Measurements from ENCODE around the gene TAF5L. TPM values are rescaled to one million over a fixed set of nuclear protein-coding genes. Genes with fewer than 3 reads are reported as not detected.
A peak's percentile ranks its signal among the peaks of the same experiment; 100 is the strongest.

The TAF5L gene
- total and polyA plus RNA-seq, 2 of the 8 experiments (the other 6 are each of a cell fraction or from before 2014, with no cell fraction given), result 17.7 to 23.3 TPM

DNA sequence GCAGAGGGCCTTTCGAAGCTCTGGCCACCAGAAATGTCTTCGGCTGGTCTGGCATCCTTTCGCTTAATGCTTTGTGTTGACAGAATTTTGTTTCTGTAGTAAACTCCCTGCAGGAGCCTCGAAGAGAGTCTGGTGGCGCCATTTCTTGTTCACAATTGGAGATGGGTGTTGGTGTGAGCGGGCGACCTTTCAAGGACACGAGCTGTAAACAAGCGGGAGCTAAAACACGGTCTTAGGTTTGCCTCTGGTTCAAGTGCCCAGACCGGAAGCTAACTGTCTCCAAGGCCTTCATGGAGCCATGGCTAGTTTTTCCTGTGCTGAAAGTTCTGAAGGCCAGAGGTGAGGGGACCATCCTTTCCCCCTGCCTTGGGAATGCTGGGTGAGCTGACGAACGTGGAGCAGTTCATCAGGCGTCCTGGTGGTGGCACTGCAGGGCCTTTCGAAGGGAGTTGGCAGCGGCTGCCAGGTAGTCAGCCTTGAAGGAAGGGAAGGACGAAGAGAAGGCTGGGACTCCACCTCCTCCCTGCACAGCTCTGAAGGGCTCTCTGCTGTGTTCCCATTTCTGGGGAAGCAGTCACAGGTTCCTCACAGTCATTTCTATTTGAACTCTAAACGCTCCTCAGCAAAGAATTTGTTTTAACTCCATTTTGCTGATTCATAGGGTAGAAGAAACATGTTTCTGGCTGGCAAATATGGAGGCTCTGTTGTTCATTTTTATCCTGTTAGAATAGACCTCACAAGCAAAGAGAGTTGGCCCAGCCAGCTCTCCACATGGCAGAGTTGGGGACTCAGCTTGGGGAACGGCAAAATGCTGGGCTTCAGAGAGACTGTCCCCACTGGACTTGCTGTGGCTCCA lies 35.3 kb upstream of the TAF5L start (continued):
- TF ChIP-seq, protein P1, sequence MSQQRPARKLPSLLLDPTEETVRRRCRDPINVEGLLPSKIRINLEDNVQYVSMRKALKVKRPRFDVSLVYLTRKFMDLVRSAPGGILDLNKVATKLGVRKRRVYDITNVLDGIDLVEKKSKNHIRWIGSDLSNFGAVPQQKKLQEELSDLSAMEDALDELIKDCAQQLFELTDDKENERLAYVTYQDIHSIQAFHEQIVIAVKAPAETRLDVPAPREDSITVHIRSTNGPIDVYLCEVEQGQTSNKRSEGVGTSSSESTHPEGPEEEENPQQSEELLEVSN (IDR thresholded peaks at IDR 0.05), result no peak; the same call in 1 of the 2 replicates
- TF ChIP-seq TBP (IDR thresholded peaks at IDR 0.05; ENCODE audit: low read depth, low read length), result peak; percentile 20; the same call in 1 of the 2 replicates
